ENCODE results near the gene TPD52L1.

The TPD52L1 gene

DNA sequence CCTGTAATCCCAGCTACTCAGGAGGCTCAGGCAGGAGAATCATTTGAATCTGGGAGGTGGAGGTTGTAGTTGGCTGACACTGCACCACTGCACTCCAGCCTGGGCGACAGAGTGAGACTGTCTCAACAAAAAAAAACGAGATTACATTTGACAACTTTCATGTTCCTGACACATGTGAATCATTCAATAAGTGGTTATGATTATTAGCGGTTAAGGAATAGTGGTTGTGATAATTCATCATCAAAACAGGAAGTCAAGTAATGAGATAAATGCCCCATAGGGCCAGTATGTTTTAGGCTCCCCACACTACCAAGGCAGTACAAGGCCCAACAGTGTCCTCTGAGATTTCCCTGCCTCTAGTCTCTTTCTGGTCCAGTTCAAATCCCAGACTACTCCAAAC is 145.7 kb downstream of the TPD52L1 start:
- DNase-seq (ENCODE audit: insufficient read length, low spot score) (no peak), FAIRE-seq (no peak)
- TF ChIP-seq CTCF (IDR thresholded peaks at IDR 0.05; ENCODE audit: insufficient read depth, missing control alignments): no peak

- FAIRE-seq (no peak), DNase-seq (ENCODE audit: insufficient read length, low spot score) (no peak)
- TF ChIP-seq CTCF (IDR thresholded peaks at IDR 0.05; ENCODE audit: insufficient read depth, missing control alignments): no peak
These were observed 147.4 kb downstream of the TPD52L1 start for GRCh38 chr6:125300992-125301434.

DNA sequence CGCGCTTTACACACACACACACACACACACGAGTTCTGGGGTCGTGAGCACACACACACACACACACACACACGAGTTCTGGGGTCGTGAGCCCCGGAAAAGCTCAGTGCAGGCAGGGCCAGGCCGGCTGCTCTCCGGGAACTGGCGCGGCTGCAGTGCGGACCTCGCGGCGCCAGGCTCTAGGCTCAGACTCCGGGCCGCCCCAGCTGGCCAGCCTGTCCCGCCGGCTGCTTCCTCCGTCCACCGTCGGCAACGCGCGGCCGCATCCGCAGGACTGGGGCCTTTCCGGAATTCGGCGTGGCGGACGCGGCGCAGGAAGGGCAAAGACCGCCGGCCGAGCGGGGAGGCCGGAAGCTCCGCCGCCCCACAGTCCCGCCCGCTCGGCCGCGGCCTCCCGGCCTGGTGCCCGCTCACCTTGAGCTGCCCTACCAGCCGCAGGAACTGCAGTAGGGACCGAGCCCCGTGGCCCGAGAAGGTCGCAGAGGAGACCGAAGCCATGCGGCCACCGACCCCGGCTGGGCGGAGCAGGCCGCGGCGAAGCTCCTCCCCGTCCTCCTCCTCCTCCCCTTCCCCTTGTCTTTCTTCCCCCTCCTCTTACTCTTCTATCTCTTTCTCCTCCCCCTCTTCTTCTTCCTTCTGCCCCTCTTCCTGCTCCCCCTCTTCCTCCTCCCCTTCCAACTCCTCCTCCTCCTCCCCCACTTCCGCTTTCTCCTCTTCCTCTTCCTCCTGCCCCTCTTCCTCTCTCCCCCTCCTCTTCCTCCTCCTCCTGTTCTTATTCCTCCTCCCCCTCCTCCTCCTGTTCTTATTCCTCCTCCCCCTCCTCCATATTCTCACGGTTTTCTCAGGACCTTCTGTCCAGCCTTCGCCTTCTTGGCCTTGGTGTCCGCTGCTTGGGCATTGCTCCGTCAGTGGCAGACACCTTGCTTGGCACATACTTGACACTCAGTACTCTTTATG is 148.1 kb downstream of the TPD52L1 start, which contains the start of gene HDDC2:
HDDC2 (minus strand) TSS at position 533 of the 957 bp plus-strand sequence; CDS start at position 498, 35 bp downstream.
- no peak for DNase-seq (ENCODE audit: insufficient read length, low spot score)
- no peak for TF ChIP-seq CTCF (IDR thresholded peaks at IDR 0.05; ENCODE audit: insufficient read depth, missing control alignments)
- FAIRE-seq: no peak

DNA sequence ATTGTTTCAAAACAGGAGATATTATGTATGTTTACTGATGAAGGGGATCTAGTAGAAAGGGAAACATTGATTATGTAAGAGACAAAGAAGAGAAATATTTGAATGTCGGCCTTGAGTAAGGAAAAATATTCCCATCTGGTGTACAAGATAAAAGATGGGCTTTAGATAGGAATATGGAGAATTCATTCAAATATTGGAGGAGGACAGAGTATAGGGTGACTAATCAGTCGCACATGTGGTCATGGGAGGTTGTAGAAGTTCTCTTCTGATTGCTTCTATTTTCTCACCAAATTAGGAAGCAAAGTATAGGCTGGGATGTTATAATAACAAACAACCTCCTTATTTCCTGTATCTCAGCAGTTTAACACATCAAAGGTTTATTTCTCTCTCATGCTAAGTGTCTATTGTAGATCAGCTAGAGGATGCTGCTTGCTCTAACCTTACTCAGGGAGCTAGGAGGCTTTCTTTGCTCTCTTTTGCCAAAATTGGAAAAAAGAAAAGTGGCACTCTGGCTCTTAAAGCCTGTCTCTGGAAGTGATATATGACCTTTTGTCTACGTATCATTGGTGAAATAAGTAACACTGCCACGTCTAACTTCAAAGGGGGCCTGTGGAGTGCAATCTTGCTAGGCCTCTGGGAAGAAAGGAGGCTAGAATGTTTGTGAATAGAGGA is 149.4 kb downstream of the TPD52L1 start:
- TF ChIP-seq CTCF (IDR thresholded peaks at IDR 0.05; ENCODE audit: insufficient read depth, missing control alignments): no peak
- DNase-seq (ENCODE audit: insufficient read length, low spot score): no peak
- no peak for FAIRE-seq

DNA sequence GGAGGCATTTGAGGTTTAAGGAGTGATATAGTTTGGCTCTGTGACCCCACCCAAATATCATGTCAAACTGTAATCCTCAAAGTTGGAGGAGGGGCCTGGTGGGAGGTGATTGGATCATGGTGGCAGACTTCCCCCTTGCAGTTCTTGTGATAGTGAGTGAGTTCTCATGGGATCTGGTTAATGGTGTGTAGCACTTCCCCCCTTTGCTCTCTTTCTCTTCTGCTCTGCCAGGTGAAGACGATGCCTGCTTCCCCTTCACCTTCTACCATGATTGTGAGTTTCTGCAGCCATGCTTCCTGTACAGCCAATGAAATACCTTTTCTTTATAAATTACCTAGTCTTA is 149.9 kb downstream of the TPD52L1 start:
- FAIRE-seq: no peak
- DNase-seq (ENCODE audit: insufficient read length, low spot score): no peak
- no peak for TF ChIP-seq CTCF (IDR thresholded peaks at IDR 0.05; ENCODE audit: insufficient read depth, missing control alignments)

GRCh38 chr6:125304970-125305660 is 151.5 kb downstream of the TPD52L1 start:
- no peak for DNase-seq (ENCODE audit: insufficient read length, low spot score)
- peak; percentile 69 for FAIRE-seq
- TF ChIP-seq CTCF (IDR thresholded peaks at IDR 0.05; ENCODE audit: insufficient read depth, missing control alignments): no peak
